GM12891 (cell line): ENCODE measurements around the gene ATG14.

Experiments used
- POLR2AphosphoS5 ChIP-seq: IDR thresholded peaks from 2 replicates; pipeline ENCODE4 v1.6.1; 2011; ENCODE audit warnings: low read depth, low read length, control low read depth
- TAF1 ChIP-seq: IDR thresholded peaks from 2 replicates; pipeline ENCODE4 v1.6.1; 2011; ENCODE audit warnings: low read depth, low read length, control low read depth

DNA sequence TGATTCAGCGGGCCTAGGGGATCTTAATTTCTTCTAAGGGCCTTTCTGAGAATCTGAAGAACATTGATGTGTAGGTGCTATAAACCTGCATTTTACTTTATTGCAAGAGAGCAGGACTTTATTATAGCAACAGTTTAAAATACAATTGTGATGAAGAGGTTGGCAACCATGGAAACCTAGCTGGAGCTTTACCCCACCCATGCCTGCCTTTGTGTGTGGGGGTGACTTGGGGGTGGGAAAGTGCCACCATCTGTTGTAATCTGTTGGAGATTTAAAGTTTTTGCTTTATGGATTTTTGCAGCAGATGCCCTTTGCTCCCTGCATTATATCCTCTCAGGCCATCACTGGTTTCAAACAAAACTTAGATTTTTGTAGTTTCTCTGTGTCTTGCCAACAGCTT lies 64.6 kb downstream of the ATG14 start:
- no peak for TF ChIP-seq TAF1
- TF ChIP-seq POLR2AphosphoS5 = no peak
